PFSK-1 (cell line): ENCODE results near the gene BCKDK.

Source experiments
- POLR2AphosphoS5 ChIP-seq: IDR thresholded peaks from 2 replicates; pipeline ENCODE4 v1.6.1; 2012; ENCODE audit warnings: low read depth, mild to moderate bottlenecking, control low read depth, low read length, moderate library complexity
- REST ChIP-seq, 2 experiments: IDR thresholded peaks; 2 replicates each; pipeline versions ENCODE4 v1.6.1 to v1.8.0; 2011 to 2012; ENCODE audit warnings: low read depth in 2 of 2, low read length in 2 of 2, control low read depth in 1 of 2, inconsistent platforms in 1 of 2, mild to moderate bottlenecking in 1 of 2, moderate library complexity in 1 of 2; ENCODE audit not compliant: insufficient read depth in 1 of 2
- SIN3A ChIP-seq: IDR thresholded peaks from 2 replicates; pipeline ENCODE4 v1.6.1; 2012; ENCODE audit warnings: mild to moderate bottlenecking, low read length, moderate library complexity, borderline replicate concordance; ENCODE audit not compliant: insufficient read depth
- TAF1 ChIP-seq: IDR thresholded peaks from 2 replicates; pipeline ENCODE4 v1.6.1; 2012; ENCODE audit warnings: low read length, control low read depth, borderline replicate concordance; ENCODE audit not compliant: insufficient read depth

- TF ChIP-seq SIN3A (no peak), TAF1 (no peak), REST (IDR thresholded peaks at IDR 0.05; ENCODE audit: insufficient read depth in 1 of 2, low read depth in 2 of 2, low read length in 2 of 2) (no peak), POLR2AphosphoS5 (no peak)
These were observed 17.7 kb downstream of the BCKDK start for GRCh38 chr16:31125844-31126243.
